HFFc6 (cell line): ENCODE data around the gene TNIP1. TPM values are rescaled to one million over a fixed set of nuclear protein-coding genes. Genes with fewer than 3 reads are reported as not detected.

Source experiments
- DNase-seq: peaks from one replicate; pipeline ENCODE4 v3.0.0-alpha.2; 2018
- H3K27ac Mint-ChIP-seq: 2 replicates; pipeline ENCODE4 v1.8.0; 2020; ENCODE audit warnings: mild to moderate bottlenecking, mixed read lengths
- H3K27me3 Mint-ChIP-seq: 2 replicates; pipeline ENCODE4 v1.8.0; 2021; ENCODE audit warnings: mild to moderate bottlenecking, moderate library complexity, mixed read lengths; ENCODE audit not compliant: insufficient read depth
- H3K36me3 Mint-ChIP-seq: 2 replicates; pipeline ENCODE4 v1.8.0; 2021; ENCODE audit warnings: low read depth, mixed read lengths
- H3K4me1 Mint-ChIP-seq: 2 replicates; pipeline ENCODE4 v1.8.0; 2020; ENCODE audit warnings: low read depth, mixed read lengths
- H3K4me3 Mint-ChIP-seq: 2 replicates; pipeline ENCODE4 v1.8.0; 2020; ENCODE audit warnings: mild to moderate bottlenecking, moderate library complexity, mixed read lengths
- H3K9me3 Mint-ChIP-seq: 2 replicates; pipeline ENCODE4 v1.8.0; 2020; ENCODE audit warnings: mild to moderate bottlenecking, mixed read lengths
- CTCF ChIP-seq: fragments of 200-600 bp; sonication (generic); IDR thresholded peaks from 2 replicates; pipeline ENCODE4 v1.5.0; 2021; ENCODE audit warnings: antibody characterized with exemption, mild to moderate bottlenecking
- total RNA-seq, 6 experiments: library from RNA; stranded (reverse); fragmentation: NEBNext Ultra II Directional; extraction: Animal tissue kit (Norgen Biotek cat#: 25700); gene quantifications; 2 replicates in 1 of 6; 3 replicates in 5 of 6; pipeline ENCODE4 v1.2.3, GENCODE V29; 2021

The TNIP1 gene
- total RNA-seq, 6 experiments from 2014 or later = 81.5 to 105 (median 89.5) TPM

- Mint-ChIP-seq H3K36me3 (peaks cover 5% of the 10 kb centered on the region; the same call in 1 of the 2 replicates), H3K9me3 (no peaks in the 10 kb centered on the region), H3K4me1 (peaks cover 32% of the 10 kb centered on the region), H3K27ac (no peak overlapping the region), H3K4me3 (no peak overlapping the region), H3K27me3 (peaks cover 4% of the 10 kb centered on the region; the same call in 1 of the 2 replicates)
- TF ChIP-seq CTCF = no peak
- no peak for DNase-seq
Observed at GRCh38 chr5:151087486-151087885, 6.7 kb upstream of the TNIP1 start.

GRCh38 chr5:151086905-151087360 lies 6.1 kb upstream of the TNIP1 start:
- no peak for TF ChIP-seq CTCF
- no peak for DNase-seq
- Mint-ChIP-seq H3K9me3 (no peaks in the 10 kb centered on the region), H3K36me3 (peaks cover 5% of the 10 kb centered on the region; the same call in 1 of the 2 replicates), H3K4me1 (peaks cover 32% of the 10 kb centered on the region), H3K27me3 (peaks cover 4% of the 10 kb centered on the region; the same call in 1 of the 2 replicates), H3K27ac (no peak overlapping the region), H3K4me3 (no peak overlapping the region)

- H3K4me3 Mint-ChIP-seq = no peak overlapping the region
- H3K9me3 Mint-ChIP-seq = no peaks in the 10 kb centered on the region
- H3K4me1 Mint-ChIP-seq = peaks cover 27% of the 10 kb centered on the region
- H3K27ac Mint-ChIP-seq = no peak overlapping the region
- TF ChIP-seq CTCF = no peak
- H3K36me3 Mint-ChIP-seq = no peaks in the 10 kb centered on the region
- no peak for DNase-seq
- peaks cover 4% of the 10 kb centered on the region; the same call in 1 of the 2 replicates for H3K27me3 Mint-ChIP-seq
Observed at GRCh38 chr5:151086192-151086869, 5.5 kb upstream of the TNIP1 start.

- Mint-ChIP-seq H3K9me3 (no peaks in the 10 kb centered on the region), H3K4me3 (no peak overlapping the region), H3K36me3 (no peaks in the 10 kb centered on the region), H3K4me1 (peaks cover 27% of the 10 kb centered on the region), H3K27ac (no peak overlapping the region), H3K27me3 (peaks cover 4% of the 10 kb centered on the region; the same call in 1 of the 2 replicates)
- no peak for DNase-seq
- no peak for TF ChIP-seq CTCF
Observed at GRCh38 chr5:151085517-151086041, 4.7 kb upstream of the TNIP1 start.

- H3K4me1 Mint-ChIP-seq = peaks cover 36% of the 10 kb centered on the region
- no peak for TF ChIP-seq CTCF
- H3K4me3 Mint-ChIP-seq = no peak overlapping the region; the same call in 1 of the 2 replicates
- peaks cover 4% of the 10 kb centered on the region; the same call in 1 of the 2 replicates for H3K27me3 Mint-ChIP-seq
- H3K27ac Mint-ChIP-seq = no peak overlapping the region
- no peak for DNase-seq
- no peaks in the 10 kb centered on the region for H3K9me3 Mint-ChIP-seq
- H3K36me3 Mint-ChIP-seq = no peaks in the 10 kb centered on the region
Observed at GRCh38 chr5:151084363-151084762, 3.5 kb upstream of the TNIP1 start.
